KMS-11 (cell line): ENCODE data around the gene CRYBG2.

ENCODE experiments used
- H2AFZ ChIP-seq: fragments of 200-600 bp; sonication (generic); 2 replicates; pipeline ENCODE4 v1.6.1; 2016; ENCODE audit warnings: antibody characterized with exemption, mixed run types, low read depth
- H3K27ac ChIP-seq: fragments of 200-600 bp; sonication (generic); 2 replicates; pipeline ENCODE4 v1.6.1; 2016; ENCODE audit warnings: mild to moderate bottlenecking, mixed run types
- H3K27me3 ChIP-seq: fragments of 200-600 bp; sonication (generic); 2 replicates; pipeline ENCODE4 v1.6.1; 2017; ENCODE audit warnings: mild to moderate bottlenecking, low read depth, mixed run types, moderate library complexity; ENCODE audit not compliant: insufficient read depth
- H3K36me3 ChIP-seq: fragments of 200-600 bp; sonication (generic); 2 replicates; pipeline ENCODE4 v1.6.1; 2017; ENCODE audit warnings: mild to moderate bottlenecking, mixed run types; ENCODE audit not compliant: insufficient read depth
- H3K4me1 ChIP-seq: fragments of 200-600 bp; sonication (generic); 2 replicates; pipeline ENCODE4 v1.6.1; 2016; ENCODE audit warnings: mild to moderate bottlenecking, low read depth, mixed run types; ENCODE audit not compliant: poor library complexity, severe bottlenecking
- H3K4me2 ChIP-seq: fragments of 200-600 bp; sonication (generic); 2 replicates; pipeline ENCODE4 v1.7.0; 2016; ENCODE audit warnings: mild to moderate bottlenecking, mixed run types
- H3K4me3 ChIP-seq: fragments of 200-600 bp; sonication (generic); IDR thresholded peaks from 2 replicates; pipeline ENCODE4 v1.6.1; 2017; ENCODE audit warnings: low read depth, low read length, mixed read lengths; ENCODE audit not compliant: insufficient read depth
- H3K79me2 ChIP-seq: fragments of 200-600 bp; sonication (generic); 2 replicates; pipeline ENCODE4 v1.6.1; 2016; ENCODE audit warnings: low read depth, mixed run types; ENCODE audit not compliant: insufficient read depth
- H3K9ac ChIP-seq: fragments of 200-600 bp; sonication (generic); 2 replicates; pipeline ENCODE4 v1.6.1; 2016; ENCODE audit warnings: mild to moderate bottlenecking, mixed run types
- H4K20me1 ChIP-seq: fragments of 200-600 bp; sonication (generic); 2 replicates; pipeline ENCODE4 v1.6.1; 2016; ENCODE audit warnings: mild to moderate bottlenecking, mixed run types; ENCODE audit not compliant: insufficient read depth
- TF ChIP-seq, protein P1 (sequence below): fragments of 200-600 bp; sonication (generic); conservative IDR thresholded peaks from 2 replicates; pipeline ENCODE4 v1.6.1; 2017; ENCODE audit warnings: low read depth, mild to moderate bottlenecking, antibody characterized with exemption, low read length, moderate library complexity, mixed read lengths

Gene CRYBG2

DNA sequence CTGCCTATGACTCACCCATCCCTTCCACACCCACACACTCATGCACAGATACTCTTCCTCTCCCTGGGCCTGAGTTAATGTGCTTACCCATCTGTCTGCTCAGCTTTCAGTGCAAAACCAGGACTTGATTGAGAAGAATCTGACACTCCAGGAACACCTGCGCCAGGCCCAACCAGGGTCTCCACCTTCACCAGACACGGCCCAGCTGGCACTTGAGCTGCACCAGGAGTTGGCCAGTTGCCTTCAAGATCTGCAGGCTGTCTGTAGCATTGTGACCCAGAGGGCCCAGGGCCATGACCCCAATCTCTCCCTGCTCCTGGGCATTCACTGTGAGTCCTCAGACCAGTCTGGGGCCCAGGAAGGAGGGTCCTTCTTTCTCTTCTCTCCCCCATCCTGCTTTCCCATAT lies 77.5 kb downstream of the CRYBG2 start:
- Histone ChIP-seq H4K20me1 (no peaks in the 10 kb centered on the region), H2AFZ (no peak overlapping the region), H3K27me3 (no peaks in the 10 kb centered on the region), H3K27ac (peak overlapping the region; percentile 18; the same call in 1 of the 2 replicates), H3K9ac (no peak overlapping the region), H3K79me2 (no peaks in the 10 kb centered on the region; the same call in 1 of the 2 replicates), H3K4me2 (peak overlapping the region; percentile 49; the same call in 1 of the 2 replicates), H3K4me3 (no peak overlapping the region), H3K4me1 (peaks cover 47% of the 10 kb centered on the region), H3K36me3 (no peaks in the 10 kb centered on the region; the same call in 1 of the 2 replicates)
- TF ChIP-seq, protein P1, sequence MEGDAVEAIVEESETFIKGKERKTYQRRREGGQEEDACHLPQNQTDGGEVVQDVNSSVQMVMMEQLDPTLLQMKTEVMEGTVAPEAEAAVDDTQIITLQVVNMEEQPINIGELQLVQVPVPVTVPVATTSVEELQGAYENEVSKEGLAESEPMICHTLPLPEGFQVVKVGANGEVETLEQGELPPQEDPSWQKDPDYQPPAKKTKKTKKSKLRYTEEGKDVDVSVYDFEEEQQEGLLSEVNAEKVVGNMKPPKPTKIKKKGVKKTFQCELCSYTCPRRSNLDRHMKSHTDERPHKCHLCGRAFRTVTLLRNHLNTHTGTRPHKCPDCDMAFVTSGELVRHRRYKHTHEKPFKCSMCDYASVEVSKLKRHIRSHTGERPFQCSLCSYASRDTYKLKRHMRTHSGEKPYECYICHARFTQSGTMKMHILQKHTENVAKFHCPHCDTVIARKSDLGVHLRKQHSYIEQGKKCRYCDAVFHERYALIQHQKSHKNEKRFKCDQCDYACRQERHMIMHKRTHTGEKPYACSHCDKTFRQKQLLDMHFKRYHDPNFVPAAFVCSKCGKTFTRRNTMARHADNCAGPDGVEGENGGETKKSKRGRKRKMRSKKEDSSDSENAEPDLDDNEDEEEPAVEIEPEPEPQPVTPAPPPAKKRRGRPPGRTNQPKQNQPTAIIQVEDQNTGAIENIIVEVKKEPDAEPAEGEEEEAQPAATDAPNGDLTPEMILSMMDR = no peak

DNA sequence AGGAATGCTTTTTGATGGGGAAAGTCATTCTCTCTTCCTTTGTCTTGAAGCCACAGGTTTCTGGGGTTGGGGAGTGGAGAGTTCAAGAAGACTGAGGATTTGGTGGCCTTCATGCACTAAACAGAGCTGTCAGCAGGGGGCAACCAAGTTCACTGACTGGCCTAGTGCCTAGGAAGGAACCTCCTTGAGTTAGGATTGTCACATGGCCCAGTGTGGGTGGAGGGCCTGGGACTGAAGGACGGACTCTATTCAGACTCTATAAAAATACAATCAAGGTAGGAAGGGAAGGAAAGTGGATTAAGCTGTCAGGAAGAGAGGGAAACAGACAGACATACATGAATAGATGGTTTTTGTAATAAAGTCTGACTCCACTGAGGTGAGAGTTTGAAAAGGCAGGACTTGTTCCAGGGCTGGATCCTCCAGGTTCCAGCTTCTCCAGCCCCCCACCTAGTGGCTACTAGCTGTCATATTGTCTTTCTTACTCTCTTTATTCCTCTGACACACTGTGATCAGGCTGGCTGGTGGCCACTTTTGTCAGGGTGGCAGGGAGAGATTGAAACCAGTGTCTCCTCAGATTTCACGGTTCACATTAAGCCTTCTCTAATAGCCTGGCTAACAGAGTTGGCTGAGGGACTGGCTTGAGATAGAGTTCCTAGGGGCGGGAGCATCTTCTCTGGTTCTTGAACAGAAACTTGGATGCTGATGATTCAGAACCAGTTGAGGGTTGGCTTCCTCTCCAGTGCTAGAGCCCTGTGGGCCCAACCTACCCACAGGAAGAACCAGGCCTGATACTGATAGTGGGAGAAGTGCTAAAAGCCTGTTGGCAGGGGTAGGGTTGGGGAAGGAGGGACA lies 78.1 kb downstream of the CRYBG2 start:
- TF ChIP-seq, protein P1 = peak; percentile 89
- peaks cover 47% of the 10 kb centered on the region for H3K4me1 ChIP-seq
- H3K9ac ChIP-seq = no peak overlapping the region

DNA sequence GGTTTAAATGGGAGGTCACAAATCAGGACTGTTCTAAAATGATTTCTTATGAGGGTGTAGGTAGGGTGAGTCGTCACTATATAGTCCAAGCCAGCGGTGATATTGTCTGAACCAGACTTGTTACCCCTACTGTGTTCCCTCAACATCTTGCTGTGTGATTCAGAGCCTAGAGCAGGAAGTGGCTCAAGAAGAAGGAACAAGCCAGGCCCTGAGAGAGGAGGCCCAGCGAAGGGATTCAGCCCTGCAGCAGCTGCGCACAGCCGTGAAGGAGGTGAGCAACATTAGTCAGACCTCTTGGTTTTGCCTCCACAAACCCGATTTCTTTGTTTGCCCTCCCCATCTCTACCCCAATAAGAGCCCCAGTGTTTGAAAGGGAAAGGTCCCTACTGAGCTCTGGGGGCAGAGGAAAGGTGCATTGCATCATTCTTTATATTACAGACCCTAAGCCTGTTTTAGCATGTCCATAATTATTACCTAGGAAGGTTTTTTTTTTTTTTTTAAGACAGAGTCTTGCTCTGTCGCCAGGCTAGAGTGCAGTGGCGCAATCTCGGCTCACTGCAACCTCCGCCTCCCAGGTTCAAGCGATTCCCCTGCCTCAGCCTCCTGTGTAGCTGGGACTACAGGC lies 79.0 kb downstream of the CRYBG2 start:
- TF ChIP-seq, protein P1 = no peak
- Histone ChIP-seq H3K9ac (no peak overlapping the region), H3K79me2 (no peaks in the 10 kb centered on the region), H3K36me3 (no peaks in the 10 kb centered on the region; the same call in 1 of the 2 replicates), H3K4me2 (no peak overlapping the region; the same call in 1 of the 2 replicates), H3K4me3 (no peak overlapping the region), H2AFZ (no peak overlapping the region), H3K4me1 (peaks cover 47% of the 10 kb centered on the region), H4K20me1 (no peaks in the 10 kb centered on the region), H3K27ac (no peak overlapping the region; the same call in 1 of the 2 replicates), H3K27me3 (no peaks in the 10 kb centered on the region)

More for the DNA sequence above, 78.1 kb downstream of the CRYBG2 start:
- no peak overlapping the region for H3K4me3 ChIP-seq
- no peaks in the 10 kb centered on the region for H4K20me1 ChIP-seq
- H3K27me3 ChIP-seq = no peaks in the 10 kb centered on the region
- no peaks in the 10 kb centered on the region for H3K79me2 ChIP-seq
- H2AFZ ChIP-seq = no peak overlapping the region
- no peaks in the 10 kb centered on the region; the same call in 1 of the 2 replicates for H3K36me3 ChIP-seq
- H3K27ac ChIP-seq = peak overlapping the region; percentile 18
- H3K4me2 ChIP-seq = peak overlapping the region; percentile 49; the same call in 1 of the 2 replicates
